Measurements from ENCODE around the gene ACTL10. TPM values are rescaled to one million over a fixed set of nuclear protein-coding genes. Genes with fewer than 3 reads are reported as not detected.

ACTL10 gene
- total RNA-seq, 1 donor from 2014 or later: 1.1 TPM

GRCh38 chr20:33654680-33655161 lies 12.0 kb upstream of the ACTL10 start:
- no peak overlapping the region for H3K27ac Mint-ChIP-seq (ENCODE audit: unreplicated experiment)
- no peak overlapping the region for H3K4me3 Mint-ChIP-seq (ENCODE audit: unreplicated experiment)

GRCh38 chr20:33655164-33655563 lies 11.6 kb upstream of the ACTL10 start:
- Histone ChIP-seq H2AFZ (ENCODE audit: low read depth, low read length) (no peak overlapping the region), H3K79me2 (ENCODE audit: insufficient read depth, low read length) (no peaks in the 10 kb centered on the region), H3K27me3 (ENCODE audit: insufficient read depth, low read length) (peaks cover 2% of the 10 kb centered on the region), H3K4me3 (ENCODE audit: insufficient read depth, low read depth, low read length) (no peak overlapping the region), H3K9me3 (ENCODE audit: insufficient read depth, low read depth, low read length) (no peaks in the 10 kb centered on the region), H3K4me1 (ENCODE audit: insufficient read depth, low read length) (no peaks in the 10 kb centered on the region), H3K9ac (ENCODE audit: low read length) (no peak overlapping the region), H3K4me2 (ENCODE audit: low read length) (no peak overlapping the region), H3K36me3 (ENCODE audit: insufficient read depth, low read length) (no peaks in the 10 kb centered on the region), H4K20me1 (ENCODE audit: insufficient read depth, low read length) (peaks cover 6% of the 10 kb centered on the region), H3K27ac (ENCODE audit: low read depth, low read length) (no peak overlapping the region)
- H3K9me3 Mint-ChIP-seq (ENCODE audit: unreplicated experiment): no peaks in the 10 kb centered on the region
- no peak for TF ChIP-seq EZH2 (IDR thresholded peaks at IDR 0.05; ENCODE audit: insufficient read depth, low read length)
- TF ChIP-seq, protein P1, sequence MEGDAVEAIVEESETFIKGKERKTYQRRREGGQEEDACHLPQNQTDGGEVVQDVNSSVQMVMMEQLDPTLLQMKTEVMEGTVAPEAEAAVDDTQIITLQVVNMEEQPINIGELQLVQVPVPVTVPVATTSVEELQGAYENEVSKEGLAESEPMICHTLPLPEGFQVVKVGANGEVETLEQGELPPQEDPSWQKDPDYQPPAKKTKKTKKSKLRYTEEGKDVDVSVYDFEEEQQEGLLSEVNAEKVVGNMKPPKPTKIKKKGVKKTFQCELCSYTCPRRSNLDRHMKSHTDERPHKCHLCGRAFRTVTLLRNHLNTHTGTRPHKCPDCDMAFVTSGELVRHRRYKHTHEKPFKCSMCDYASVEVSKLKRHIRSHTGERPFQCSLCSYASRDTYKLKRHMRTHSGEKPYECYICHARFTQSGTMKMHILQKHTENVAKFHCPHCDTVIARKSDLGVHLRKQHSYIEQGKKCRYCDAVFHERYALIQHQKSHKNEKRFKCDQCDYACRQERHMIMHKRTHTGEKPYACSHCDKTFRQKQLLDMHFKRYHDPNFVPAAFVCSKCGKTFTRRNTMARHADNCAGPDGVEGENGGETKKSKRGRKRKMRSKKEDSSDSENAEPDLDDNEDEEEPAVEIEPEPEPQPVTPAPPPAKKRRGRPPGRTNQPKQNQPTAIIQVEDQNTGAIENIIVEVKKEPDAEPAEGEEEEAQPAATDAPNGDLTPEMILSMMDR (IDR thresholded peaks at IDR 0.05; ENCODE audit: insufficient read depth, low read depth, low read length): no peak
- peaks cover 3% of the 10 kb centered on the region for H3K27me3 Mint-ChIP-seq (ENCODE audit: low read depth, unreplicated experiment)
- FAIRE-seq: no peak
- no peak overlapping the region for H3K27ac Mint-ChIP-seq (ENCODE audit: unreplicated experiment)
- H3K4me3 Mint-ChIP-seq (ENCODE audit: unreplicated experiment): no peak overlapping the region
- no peak for DNase-seq (ENCODE audit: low read depth)
- H3K36me3 Mint-ChIP-seq (ENCODE audit: low read depth, unreplicated experiment): no peaks in the 10 kb centered on the region
- peaks cover 2% of the 10 kb centered on the region for H3K4me1 Mint-ChIP-seq (ENCODE audit: low read depth, unreplicated experiment)

More at GRCh38 chr20:33654680-33655161, 12.0 kb upstream of the ACTL10 start:
- Mint-ChIP-seq H3K36me3 (ENCODE audit: low read depth, unreplicated experiment) (no peaks in the 10 kb centered on the region), H3K4me1 (ENCODE audit: low read depth, unreplicated experiment) (peaks cover 2% of the 10 kb centered on the region), H3K27me3 (ENCODE audit: low read depth, unreplicated experiment) (peaks cover 3% of the 10 kb centered on the region), H3K9me3 (ENCODE audit: unreplicated experiment) (no peaks in the 10 kb centered on the region)
- H4K20me1 ChIP-seq (ENCODE audit: insufficient read depth, low read length): peaks cover 10% of the 10 kb centered on the region
- DNase-seq (ENCODE audit: low read depth): no peak
- H3K27me3 ChIP-seq (ENCODE audit: insufficient read depth, low read length): peaks cover 2% of the 10 kb centered on the region
- H3K9ac ChIP-seq (ENCODE audit: low read length): no peak overlapping the region
- H3K4me2 ChIP-seq (ENCODE audit: low read length): no peak overlapping the region
- H2AFZ ChIP-seq (ENCODE audit: low read depth, low read length): no peak overlapping the region
- H3K4me3 ChIP-seq (ENCODE audit: insufficient read depth, low read depth, low read length): no peak overlapping the region
- no peaks in the 10 kb centered on the region for H3K4me1 ChIP-seq (ENCODE audit: insufficient read depth, low read length)
- no peak for TF ChIP-seq EZH2 (IDR thresholded peaks at IDR 0.05; ENCODE audit: insufficient read depth, low read length)
- TF ChIP-seq, protein P1 (IDR thresholded peaks at IDR 0.05; ENCODE audit: insufficient read depth, low read depth, low read length): no peak
- H3K36me3 ChIP-seq (ENCODE audit: insufficient read depth, low read length): no peaks in the 10 kb centered on the region
- no peaks in the 10 kb centered on the region for H3K79me2 ChIP-seq (ENCODE audit: insufficient read depth, low read length)
- no peak overlapping the region for H3K27ac ChIP-seq (ENCODE audit: low read depth, low read length)
- no peaks in the 10 kb centered on the region for H3K9me3 ChIP-seq (ENCODE audit: insufficient read depth, low read depth, low read length)
- FAIRE-seq: no peak

- no peaks in the 10 kb centered on the region for H3K36me3 Mint-ChIP-seq (ENCODE audit: low read depth, unreplicated experiment)
Observed at GRCh38 chr20:33656010-33656782, 10.5 kb upstream of the ACTL10 start.

More at GRCh38 chr20:33656010-33656782, 10.5 kb upstream of the ACTL10 start:
- no peak overlapping the region for H2AFZ ChIP-seq (ENCODE audit: low read depth, low read length)
- FAIRE-seq (no peak), DNase-seq (ENCODE audit: low read depth) (no peak)
- Mint-ChIP-seq H3K27ac (ENCODE audit: unreplicated experiment) (no peak overlapping the region), H3K4me3 (ENCODE audit: unreplicated experiment) (no peak overlapping the region), H3K4me1 (ENCODE audit: low read depth, unreplicated experiment) (peaks cover 2% of the 10 kb centered on the region), H3K27me3 (ENCODE audit: low read depth, unreplicated experiment) (peaks cover 3% of the 10 kb centered on the region), H3K9me3 (ENCODE audit: unreplicated experiment) (no peaks in the 10 kb centered on the region)
- no peak for TF ChIP-seq EZH2 (IDR thresholded peaks at IDR 0.05; ENCODE audit: insufficient read depth, low read length)
- TF ChIP-seq, protein P1 (IDR thresholded peaks at IDR 0.05; ENCODE audit: insufficient read depth, low read depth, low read length): no peak
- H3K4me2 ChIP-seq (ENCODE audit: low read length): no peak overlapping the region
- H3K36me3 ChIP-seq (ENCODE audit: insufficient read depth, low read length): no peaks in the 10 kb centered on the region
- no peak overlapping the region for H3K27ac ChIP-seq (ENCODE audit: low read depth, low read length)
- peaks cover 2% of the 10 kb centered on the region for H3K27me3 ChIP-seq (ENCODE audit: insufficient read depth, low read length)
- H3K9me3 ChIP-seq (ENCODE audit: insufficient read depth, low read depth, low read length): no peaks in the 10 kb centered on the region
- no peak overlapping the region for H3K9ac ChIP-seq (ENCODE audit: low read length)
- H3K79me2 ChIP-seq (ENCODE audit: insufficient read depth, low read length): no peaks in the 10 kb centered on the region
- no peaks in the 10 kb centered on the region for H3K4me1 ChIP-seq (ENCODE audit: insufficient read depth, low read length)
- H3K4me3 ChIP-seq (ENCODE audit: insufficient read depth, low read depth, low read length): no peak overlapping the region
- H4K20me1 ChIP-seq (ENCODE audit: insufficient read depth, low read length): peaks cover 3% of the 10 kb centered on the region

Measured in astrocyte (in vitro differentiated cells and primary cell).